ENCODE data around the gene PVALEF. TPM values are rescaled to one million over a fixed set of nuclear protein-coding genes. Genes with fewer than 3 reads are reported as not detected.

Gene PVALEF
- total and polyA plus RNA-seq, 2 donors (not counting 3 experiments of a cell fraction or from before 2014, with no cell fraction given), result not detected

GRCh38 chr17:81170727-81171494, 5.6 kb downstream of the PVALEF start:
- no TSS peak for BruUV-seq (replicated peaks)
- Histone ChIP-seq H3K9me3 (replicated peaks; ENCODE audit: control insufficient read depth, insufficient read depth, low read length) (no peaks in the 10 kb centered on the region), H3K27me3 (ENCODE audit: control insufficient read depth in 2 of 2, insufficient read depth in 2 of 2, low read length in 2 of 2) (peaks cover 0 to 5% of the 10 kb centered on the region in 2 experiments), H3K4me1 (ENCODE audit: control insufficient read depth, extremely low read depth, insufficient read depth, low read length) (no peaks in the 10 kb centered on the region), H4K20me1 (replicated peaks; ENCODE audit: control insufficient read depth, extremely low read depth, insufficient read depth, low read length) (no peaks in the 10 kb centered on the region), H3K9me1 (replicated peaks; ENCODE audit: control insufficient read depth, extremely low read depth, insufficient read depth, low read length) (no peaks in the 10 kb centered on the region), H3K27ac (ENCODE audit: insufficient read depth, low read depth, low read length) (no peak overlapping the region), H3K9ac (replicated peaks; ENCODE audit: extremely low read depth, insufficient read depth, low read length) (no peak overlapping the region), H3K4me2 (ENCODE audit: insufficient read depth, low read length) (no peak overlapping the region), H3K79me2 (ENCODE audit: control insufficient read depth, insufficient read depth, low read length) (no peaks in the 10 kb centered on the region), H3K36me3 (ENCODE audit: control insufficient read depth in 2 of 2, extremely low read depth in 1 of 2, insufficient read depth in 2 of 2, low read length in 2 of 2) (no peaks in the 10 kb centered on the region), H3K4me3 (replicated peaks in 1 of 3; ENCODE audit: insufficient read depth in 1 of 3, low read depth in 1 of 3, low read length in 3 of 3) (no peak overlapping the region), H2AFZ (ENCODE audit: low read depth, low read length) (no peak overlapping the region)
- dilution Hi-C loops (cut with MboI; ENCODE audit: extremely low pct_ligation_motif_present, low sequenced_read_pairs), result no loop called here
- no peak for FAIRE-seq
- ChIA-PET CTCF (interaction anchor here (1.0 to 1.5 kb wide), 2 partner anchors 19 to 28 kb away, joined by 3 read pairs; no protein-coding TSS in a partner anchor), POLR2A (no interaction called here)
- DNase-seq (ENCODE audit: low read depth, low spot score), result no peak
- intact Hi-C loops (cut with micrococcal nuclease), result no loop called here
- TF ChIP-seq FOS (IDR thresholded peaks at IDR 0.05; ENCODE audit: borderline replicate concordance, insufficient read depth, low read length), result no peak
- TF ChIP-seq POLR2AphosphoS5 (IDR thresholded peaks at IDR 0.05; ENCODE audit: insufficient read depth, low read depth, low read length), result no peak
- no peak for TF ChIP-seq MAX (IDR thresholded peaks at IDR 0.05; ENCODE audit: insufficient read depth, insufficient read length)
- no peak for TF ChIP-seq POLR2A (IDR thresholded peaks at IDR 0.05; ENCODE audit: low read depth, low read length)
- TF ChIP-seq CTCF (IDR thresholded peaks at IDR 0.05; ENCODE audit: extremely low read depth in 1 of 2, insufficient read depth in 1 of 2, low read depth in 1 of 2, low read length in 2 of 2), result no peak
- TF ChIP-seq EZH2 (IDR thresholded peaks at IDR 0.05; ENCODE audit: borderline replicate concordance, low read depth, low read length, severe bottlenecking), result no peak
- TF ChIP-seq MYC (IDR thresholded peaks at IDR 0.05; ENCODE audit: low read depth, low read length), result no peak
- no peak for TF ChIP-seq JUN (IDR thresholded peaks at IDR 0.05; ENCODE audit: borderline replicate concordance, insufficient read depth, insufficient read length, low read depth)
- no peak for TF ChIP-seq GATA2 (IDR thresholded peaks at IDR 0.05; ENCODE audit: insufficient read depth, insufficient read length, low read depth, low read length)
